Measurements from ENCODE around the gene JAZF1. TPM values are rescaled to one million over a fixed set of nuclear protein-coding genes. Genes with fewer than 3 reads are reported as not detected.

The JAZF1 gene
- total RNA-seq, 1 experiment from 2014 or later, result 3.4 TPM

GRCh38 chr7:27940341-27940740 is 240.3 kb downstream of the JAZF1 start:
- ChIA-PET POLR2A (interaction anchor here (0.7 kb wide), 1 partner anchor 11 kb away, joined by 3 read pairs; no protein-coding TSS in a partner anchor), CTCF (no interaction called here), RAD21 (ENCODE audit: low non-redundant PET in 1 of 2, low total read pairs in 2 of 2, uncharacterized antibody in 2 of 2, unreplicated experiment in 2 of 2) (no interaction called here)
- H3K27ac ChIP-seq (ENCODE audit: low read depth, low read length), result no peak overlapping the region
- no peaks in the 10 kb centered on the region for H3K27me3 ChIP-seq (ENCODE audit: insufficient read depth, low read length)
- no peak for ATAC-seq
- intact Hi-C loops (cut with micrococcal nuclease), result no loop called here
- H3K36me3 ChIP-seq (ENCODE audit: control insufficient read depth in 1 of 2, insufficient read depth in 2 of 2, low read length in 2 of 2), result no peaks in the 10 kb centered on the region
- H3K4me1 ChIP-seq (ENCODE audit: control insufficient read depth in 1 of 2, insufficient read depth in 2 of 2, low read length in 2 of 2), result no peaks in the 10 kb centered on the region
- no peak overlapping the region for H3K4me3 ChIP-seq (replicated peaks in 1 of 2; ENCODE audit: low read depth in 1 of 2, low read length in 2 of 2)
- no peaks in the 10 kb centered on the region for H3K9me3 ChIP-seq (ENCODE audit: control insufficient read depth in 1 of 2, insufficient read depth in 1 of 2, low read depth in 1 of 2, low read length in 2 of 2)
- no peak for DNase-seq (ENCODE audit: low read depth, low spot score)
- BruUV-seq (replicated peaks), result no TSS peak
- no peak overlapping the region for H2AFZ ChIP-seq (ENCODE audit: low read depth, low read length, poor library complexity, severe bottlenecking)
- H3K79me2 ChIP-seq (ENCODE audit: insufficient read depth, low read length), result no peaks in the 10 kb centered on the region
- TF ChIP-seq JUND (IDR thresholded peaks at IDR 0.05) (no peak), EZH2 (IDR thresholded peaks at IDR 0.05) (no peak), EGR1 (IDR thresholded peaks at IDR 0.05; ENCODE audit: low read depth) (no peak), TCF7L2 (IDR thresholded peaks at IDR 0.05; ENCODE audit: borderline replicate concordance, extremely low read depth, insufficient read depth, insufficient read length) (no peak), YY1 (IDR thresholded peaks at IDR 0.05; ENCODE audit: extremely low read depth, insufficient replicate concordance, low read depth, low read length) (no peak)
- H4K20me1 ChIP-seq (ENCODE audit: insufficient read depth), result no peaks in the 10 kb centered on the region
- H3K9me2 ChIP-seq (ENCODE audit: insufficient read depth), result no peaks in the 10 kb centered on the region
- no peak overlapping the region for H3K4me2 ChIP-seq (ENCODE audit: low read length)
- no peak overlapping the region for H3K9ac ChIP-seq (ENCODE audit: low read length)

- no peak overlapping the region for H3K4me3 ChIP-seq (replicated peaks in 1 of 2; ENCODE audit: low read depth in 1 of 2, low read length in 2 of 2)
- CTCF ChIA-PET, result no interaction called here
- intact Hi-C loops (cut with micrococcal nuclease), result no loop called here
- H3K9me3 ChIP-seq (ENCODE audit: control insufficient read depth in 1 of 2, insufficient read depth in 1 of 2, low read depth in 1 of 2, low read length in 2 of 2), result no peaks in the 10 kb centered on the region
- H3K27ac ChIP-seq (ENCODE audit: low read depth, low read length), result no peak overlapping the region
- H2AFZ ChIP-seq (ENCODE audit: low read depth, low read length, poor library complexity, severe bottlenecking), result no peak overlapping the region
- H3K9ac ChIP-seq (ENCODE audit: low read length), result no peak overlapping the region
- no peaks in the 10 kb centered on the region for H3K9me2 ChIP-seq (ENCODE audit: insufficient read depth)
- BruUV-seq (replicated peaks), result no TSS peak
- H3K4me2 ChIP-seq (ENCODE audit: low read length), result no peak overlapping the region
- POLR2A ChIA-PET, result no interaction called here
- no peaks in the 10 kb centered on the region for H3K4me1 ChIP-seq (ENCODE audit: control insufficient read depth in 1 of 2, insufficient read depth in 2 of 2, low read length in 2 of 2)
- H4K20me1 ChIP-seq (ENCODE audit: insufficient read depth), result no peaks in the 10 kb centered on the region
- no peaks in the 10 kb centered on the region for H3K36me3 ChIP-seq (ENCODE audit: control insufficient read depth in 1 of 2, insufficient read depth in 2 of 2, low read length in 2 of 2)
- no peaks in the 10 kb centered on the region for H3K79me2 ChIP-seq (ENCODE audit: insufficient read depth, low read length)
- H3K27me3 ChIP-seq (ENCODE audit: insufficient read depth, low read length), result no peaks in the 10 kb centered on the region
- RAD21 ChIA-PET (ENCODE audit: low non-redundant PET in 1 of 2, low total read pairs in 2 of 2, uncharacterized antibody in 2 of 2, unreplicated experiment in 2 of 2), result no interaction called here
- no peak for DNase-seq (ENCODE audit: low read depth, low spot score)
- ATAC-seq, result no peak
- TF ChIP-seq YY1 (IDR thresholded peaks at IDR 0.05; ENCODE audit: extremely low read depth, insufficient replicate concordance, low read depth, low read length), result no peak
- no peak for TF ChIP-seq CBX3 (IDR thresholded peaks at IDR 0.05; ENCODE audit: low read depth)
- no peak for TF ChIP-seq ATF3 (IDR thresholded peaks at IDR 0.05)
- no peak for TF ChIP-seq ZFX (IDR thresholded peaks at IDR 0.05)
- TF ChIP-seq JUND (IDR thresholded peaks at IDR 0.05), result no peak
- no peak for TF ChIP-seq CTCF (IDR thresholded peaks at IDR 0.05 in 2 of 3, conservative IDR thresholded peaks at IDR 0.05 in 1 of 3; ENCODE audit: borderline replicate concordance in 1 of 3, insufficient read depth in 1 of 3, low read depth in 2 of 3, low read length in 2 of 3)
- no peak for TF ChIP-seq EZH2phosphoT487 (IDR thresholded peaks at IDR 0.05; ENCODE audit: borderline replicate concordance)
- TF ChIP-seq FOSL1 (IDR thresholded peaks at IDR 0.05; ENCODE audit: low read depth), result no peak
- no peak for TF ChIP-seq SRF (IDR thresholded peaks at IDR 0.05; ENCODE audit: low read depth)
- no peak for TF ChIP-seq ZBTB33 (IDR thresholded peaks at IDR 0.05; ENCODE audit: extremely low read depth, insufficient replicate concordance, low read length)
- no peak for TF ChIP-seq EZH2 (IDR thresholded peaks at IDR 0.05)
These were observed 240.7 kb downstream of the JAZF1 start for GRCh38 chr7:27939893-27940292.
